GM19193 (cell line): ENCODE results near the gene IL18.

Experiments used
- POLR2A ChIP-seq: IDR thresholded peaks from 4 replicates; pipeline ENCODE4 v1.6.1; 2011; ENCODE audit not compliant: insufficient read depth, insufficient read length; ENCODE audit errors: extremely low read depth

IL18 gene

DNA sequence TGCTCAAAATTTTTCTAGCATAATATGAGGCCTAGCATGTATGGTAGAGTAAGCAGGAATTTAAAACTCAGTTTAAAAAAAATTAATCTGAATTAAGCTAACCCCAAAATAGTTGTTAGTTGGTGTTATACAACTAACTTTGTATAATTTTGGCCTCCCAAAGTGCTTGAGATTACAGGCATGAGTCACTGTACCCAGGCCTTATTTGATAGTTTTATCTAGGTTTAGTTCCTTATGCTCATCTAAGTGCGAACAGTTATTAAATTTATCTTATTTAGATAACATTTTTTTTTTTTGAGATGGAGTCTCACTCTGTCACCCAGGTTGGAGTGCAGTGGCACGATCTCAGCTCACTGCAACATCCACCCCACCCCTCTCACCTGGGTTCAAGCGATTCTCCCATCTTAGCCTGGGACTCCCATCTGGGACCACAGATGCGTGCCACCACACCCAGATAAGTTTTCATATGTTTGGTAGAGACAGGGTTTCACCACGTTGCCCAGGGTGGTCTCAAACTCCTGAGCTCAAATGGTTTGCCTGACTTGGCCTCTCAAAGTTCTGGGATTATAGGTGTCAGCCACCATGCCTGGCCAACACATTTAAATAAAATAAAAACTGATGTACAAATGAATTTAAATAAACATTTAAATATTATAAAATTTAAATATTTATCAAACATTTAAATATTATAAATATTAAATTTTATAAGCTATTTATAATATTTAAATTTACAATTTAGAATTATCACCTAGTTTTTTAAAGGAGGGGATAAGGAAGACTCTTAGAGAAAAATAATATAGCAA, 7.5 kb downstream of the IL18 start:
- TF ChIP-seq POLR2A, result no peak

- TF ChIP-seq POLR2A, result no peak
Measured at GRCh38 chr11:112150517-112150916, 13.4 kb downstream of the IL18 start.

DNA sequence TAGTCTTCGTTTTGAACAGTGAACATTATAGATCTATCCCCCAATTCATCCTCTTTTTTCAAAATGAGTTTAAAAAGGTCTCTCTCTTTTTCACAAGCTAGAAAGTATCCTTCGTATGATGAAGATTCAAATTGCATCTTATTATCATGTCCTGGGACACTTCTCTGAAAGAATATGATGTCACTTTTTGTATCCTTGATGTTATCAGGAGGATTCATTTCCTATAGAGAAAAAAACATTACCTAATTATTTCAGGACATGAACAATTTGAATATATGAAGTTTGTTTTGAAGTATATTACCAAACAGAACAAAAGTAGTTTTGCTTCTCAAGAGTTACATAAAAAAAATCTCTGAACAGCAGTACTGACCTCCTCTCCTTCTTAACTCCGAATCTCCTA, 20.3 kb downstream of the IL18 start:
- TF ChIP-seq POLR2A, result no peak

DNA sequence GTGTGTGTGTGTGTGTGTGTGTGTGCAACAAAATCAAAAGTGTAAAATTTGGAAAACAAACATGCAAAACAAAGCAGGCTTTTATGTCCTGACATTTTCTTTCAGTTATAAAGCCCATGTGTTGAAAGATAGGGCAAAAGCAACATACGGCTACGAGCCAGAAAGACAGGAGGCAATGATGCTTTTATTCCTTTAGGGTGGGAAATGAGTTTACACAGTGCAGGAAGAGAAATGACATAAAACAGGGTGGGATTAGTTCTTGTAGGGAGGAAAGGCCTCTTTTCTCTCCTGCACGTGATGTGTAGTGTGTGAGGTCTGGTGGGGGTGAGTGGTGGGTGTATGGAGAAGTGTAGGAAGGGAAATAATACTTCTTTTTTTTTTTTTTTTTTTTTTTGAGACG, 29.4 kb downstream of the IL18 start:
- TF ChIP-seq POLR2A, result no peak

- TF ChIP-seq POLR2A, result no peak
Measured at GRCh38 chr11:112132737-112133136, 31.2 kb downstream of the IL18 start.

DNA sequence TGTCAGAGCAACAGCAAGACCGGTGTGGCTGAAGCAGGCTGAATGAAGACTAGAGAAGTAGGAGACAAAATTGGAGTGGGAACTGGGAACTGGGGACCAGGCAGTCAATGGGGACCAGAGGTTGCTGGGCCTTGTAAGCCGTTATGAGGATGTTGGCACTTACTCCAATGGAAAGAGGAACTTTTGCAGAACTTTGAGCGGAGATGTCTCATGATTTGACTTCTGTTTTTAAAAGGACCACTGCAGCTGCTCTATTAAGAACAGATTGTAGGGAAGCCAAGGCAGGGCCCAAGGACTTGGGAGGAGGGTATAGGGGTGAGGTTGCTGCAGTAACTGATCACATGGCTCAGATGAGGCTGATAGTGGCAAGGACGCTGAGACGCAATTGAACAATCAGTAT, 34.2 kb downstream of the IL18 start:
- TF ChIP-seq POLR2A, result no peak

DNA sequence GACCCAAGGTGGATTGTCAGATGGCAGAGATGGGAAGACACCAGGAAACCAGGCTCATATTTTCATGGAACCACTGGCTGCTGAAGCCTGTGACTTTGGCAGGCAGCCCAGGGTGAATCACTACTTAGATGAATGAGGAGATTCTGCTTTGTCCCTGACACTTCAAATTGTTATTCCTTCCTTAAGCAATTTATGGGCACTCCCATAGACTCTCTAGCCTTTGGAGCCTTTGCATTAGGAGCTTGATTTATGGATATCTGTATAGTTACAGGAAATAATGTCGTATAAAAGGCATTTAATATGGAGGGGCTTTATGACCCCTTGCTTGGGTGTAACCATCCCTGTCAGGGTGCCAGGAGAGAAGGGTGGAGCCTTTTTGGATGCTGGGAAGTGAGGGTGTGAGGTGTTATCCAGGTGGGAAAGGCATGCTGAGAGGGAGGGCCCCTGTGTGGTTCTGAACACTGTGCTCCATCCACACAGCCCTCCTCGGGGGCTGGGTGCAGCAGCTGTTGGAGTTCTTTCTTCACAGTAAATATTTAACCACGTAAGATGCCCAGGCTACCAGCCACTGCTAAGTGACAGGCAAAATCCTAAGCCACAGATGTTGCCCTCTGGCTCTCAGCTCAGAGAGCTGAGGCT, 35.3 kb downstream of the IL18 start:
- TF ChIP-seq POLR2A, result no peak

GRCh38 chr11:112127056-112127455, 36.8 kb downstream of the IL18 start:
- TF ChIP-seq POLR2A, result no peak

- no peak for TF ChIP-seq POLR2A
Measured at GRCh38 chr11:112123129-112123528, 40.8 kb downstream of the IL18 start.

DNA sequence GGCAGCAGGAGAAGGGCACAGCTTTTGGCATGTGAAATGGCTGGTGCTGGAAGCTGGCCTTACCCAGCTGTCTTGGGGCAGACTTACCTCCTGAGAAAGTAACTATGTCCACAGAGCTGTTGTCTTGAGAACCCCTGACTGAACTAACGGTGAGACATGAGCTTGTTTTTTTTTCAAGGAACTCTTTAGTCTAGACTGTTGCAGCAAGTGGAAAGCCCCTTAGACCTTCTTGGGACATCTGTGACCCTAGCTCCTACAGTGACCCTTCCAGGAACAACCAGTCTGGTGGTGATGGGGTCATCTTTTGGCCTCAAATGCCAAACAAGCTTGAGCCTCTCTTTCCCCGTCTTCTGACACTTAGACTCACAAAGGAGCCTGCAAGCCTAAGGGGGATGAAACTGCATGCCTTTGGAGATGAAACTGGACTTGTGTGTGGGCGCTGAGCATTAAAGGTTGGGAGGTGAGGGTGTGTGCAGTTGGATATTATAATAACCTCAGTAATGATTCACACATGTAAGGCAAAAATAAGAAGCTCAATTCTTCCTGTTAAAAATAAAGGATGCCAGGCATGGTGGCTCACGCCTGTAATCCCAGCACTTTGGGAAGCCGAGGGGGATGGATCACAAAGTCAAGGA, 41.8 kb downstream of the IL18 start:
- no peak for TF ChIP-seq POLR2A

DNA sequence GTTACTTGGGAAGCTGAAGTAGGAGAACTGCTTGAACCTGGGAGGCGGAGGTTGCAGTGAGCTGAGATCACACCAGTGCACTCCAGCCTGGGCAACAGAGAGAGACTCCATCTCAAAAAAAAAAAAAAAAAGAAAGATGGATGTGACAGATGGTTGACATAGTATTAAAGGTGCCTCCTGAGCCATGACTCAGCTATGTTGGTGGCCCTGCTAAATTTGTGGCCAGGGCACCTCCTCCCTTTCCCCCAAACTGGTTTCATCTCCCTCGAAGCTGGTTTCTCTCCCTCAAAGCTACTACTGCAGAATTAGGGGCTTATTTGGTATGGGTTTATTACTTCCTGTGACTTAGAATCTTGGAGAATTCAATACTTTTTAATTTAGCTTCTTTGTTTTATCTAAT, 45.7 kb downstream of the IL18 start:
- no peak for TF ChIP-seq POLR2A

- no peak for TF ChIP-seq POLR2A
Measured at GRCh38 chr11:112115386-112115785, 48.5 kb downstream of the IL18 start.

GRCh38 chr11:112114460-112114859, 49.4 kb downstream of the IL18 start:
- TF ChIP-seq POLR2A, result no peak

DNA sequence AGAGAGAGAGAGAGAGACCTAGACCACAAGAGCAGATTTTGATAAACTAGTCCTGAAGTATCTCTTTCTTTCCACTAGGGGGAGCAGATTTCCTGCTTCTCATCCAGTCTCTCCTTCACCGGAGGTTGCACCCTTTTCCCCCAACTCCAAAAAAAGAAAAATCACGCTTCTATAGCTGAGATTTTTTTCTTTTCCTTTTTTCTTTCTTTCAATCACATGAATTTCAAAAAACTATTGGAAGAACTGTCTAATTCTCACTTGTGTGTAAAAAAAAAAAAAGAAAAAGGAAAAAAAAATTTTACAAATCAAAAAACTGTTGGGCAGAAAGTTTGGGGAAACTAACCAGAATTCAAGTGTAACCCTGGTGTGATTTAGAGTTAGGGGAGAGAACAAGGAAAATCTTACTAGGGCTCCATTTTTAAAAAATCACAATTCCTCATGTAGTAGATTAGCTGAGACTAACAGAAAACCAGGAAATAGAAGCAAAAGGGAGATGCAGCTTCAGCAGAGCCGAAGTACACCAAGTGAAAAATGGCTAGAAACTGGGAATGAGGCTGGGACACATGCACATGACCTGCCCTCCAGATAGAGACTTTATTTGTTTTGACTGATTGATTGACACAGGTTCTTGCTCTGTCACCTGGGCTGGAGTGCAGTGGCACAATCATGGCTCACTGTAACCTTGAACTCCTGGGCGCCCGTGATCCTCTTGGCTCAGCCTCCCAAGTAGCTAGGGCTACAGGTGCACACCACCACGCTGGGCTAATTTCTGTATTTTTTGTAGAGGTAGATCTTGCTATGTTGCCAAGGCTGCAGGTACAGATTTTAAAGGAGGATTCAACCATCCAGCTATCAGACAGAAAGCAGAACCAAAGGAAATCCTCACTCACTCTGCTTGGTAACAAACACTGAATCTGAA, 50.1 kb downstream of the IL18 start:
- no peak for TF ChIP-seq POLR2A

- TF ChIP-seq POLR2A, result no peak
Measured at GRCh38 chr11:112106070-112106469, 57.8 kb downstream of the IL18 start.
